GM19035 (cell line): ENCODE data around the gene PKP1.

Experiments
- ATAC-seq: cut with Tn5 transposase; IDR thresholded peaks from one replicate; pipeline ENCODE4 v1.9.1; 2021; ENCODE audit not compliant: unreplicated experiment

Gene PKP1

DNA sequence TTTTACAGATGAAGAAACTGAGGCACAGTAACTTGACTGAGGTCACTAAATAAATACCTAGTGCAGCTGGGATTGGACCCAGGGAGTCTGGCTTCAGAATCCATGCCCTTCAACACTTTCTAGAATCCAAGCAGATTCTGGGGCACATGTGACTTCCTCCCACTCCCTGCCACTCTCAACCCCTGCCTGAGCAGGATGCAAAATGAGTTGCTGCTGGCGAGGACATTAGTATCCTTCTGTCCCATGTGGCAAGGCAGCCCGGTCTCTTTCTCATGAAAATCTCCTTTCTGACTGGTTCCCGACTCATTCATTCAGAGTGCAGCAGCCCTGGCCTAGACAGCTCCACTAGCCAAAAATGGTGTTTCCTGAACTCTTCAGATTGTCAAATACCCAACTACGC lies 65.8 kb downstream of the PKP1 start:
- no peak for ATAC-seq

DNA sequence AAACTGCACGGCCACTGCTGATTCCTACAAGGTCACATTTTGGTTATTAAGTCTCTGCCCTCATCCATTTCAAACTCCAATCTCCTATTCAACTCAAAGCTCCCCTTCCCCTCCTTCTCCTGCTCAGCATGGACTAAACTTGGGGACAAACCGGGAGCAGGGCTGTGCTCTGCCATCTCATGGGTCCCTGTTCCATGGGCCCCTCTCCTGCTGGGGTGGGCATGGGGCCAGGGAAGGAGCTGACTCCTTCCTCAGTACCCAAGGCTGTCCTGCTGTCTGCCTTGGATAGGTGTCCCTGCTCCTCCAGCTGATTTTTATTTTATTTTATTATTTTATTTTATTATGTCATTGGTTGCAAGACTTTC lies 67.0 kb downstream of the PKP1 start:
- ATAC-seq: no peak

DNA sequence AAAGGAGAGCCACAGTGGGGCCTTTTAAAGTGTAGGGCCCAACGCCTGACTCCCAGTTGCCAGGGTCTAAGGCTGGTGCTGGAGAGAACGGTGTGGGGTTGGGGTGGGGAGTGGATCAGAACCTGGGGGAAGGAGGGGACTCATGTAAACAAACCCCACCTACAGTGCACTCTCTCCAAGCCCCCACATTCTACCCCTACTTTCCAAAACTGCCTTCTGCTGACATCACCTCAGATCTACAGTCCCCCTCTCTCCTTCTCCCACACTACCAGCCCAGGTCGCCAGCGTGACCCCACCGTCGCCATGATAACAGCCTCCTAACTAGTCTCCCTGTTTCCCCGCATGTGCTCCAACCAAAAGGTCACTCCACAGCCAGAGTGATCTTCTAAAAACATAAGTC lies 67.6 kb downstream of the PKP1 start:
- no peak for ATAC-seq

DNA sequence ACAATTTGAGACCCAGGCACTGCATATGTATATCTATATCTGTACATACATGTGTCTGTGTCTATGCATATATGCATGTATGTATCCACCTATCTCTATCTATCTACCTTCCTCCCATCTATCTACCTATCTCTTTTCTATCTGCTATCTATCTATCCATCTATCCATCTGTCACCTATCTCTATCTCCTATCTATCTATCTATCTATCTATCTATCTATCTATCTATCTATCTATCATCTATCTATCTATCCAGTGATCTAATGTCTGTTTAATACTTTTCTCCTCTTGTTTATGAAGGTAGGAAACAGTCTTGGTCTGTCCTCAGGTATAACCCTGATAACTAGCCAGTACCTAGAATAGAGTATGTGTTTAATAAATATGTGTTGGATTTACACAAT lies 68.3 kb downstream of the PKP1 start:
- ATAC-seq: no peak

DNA sequence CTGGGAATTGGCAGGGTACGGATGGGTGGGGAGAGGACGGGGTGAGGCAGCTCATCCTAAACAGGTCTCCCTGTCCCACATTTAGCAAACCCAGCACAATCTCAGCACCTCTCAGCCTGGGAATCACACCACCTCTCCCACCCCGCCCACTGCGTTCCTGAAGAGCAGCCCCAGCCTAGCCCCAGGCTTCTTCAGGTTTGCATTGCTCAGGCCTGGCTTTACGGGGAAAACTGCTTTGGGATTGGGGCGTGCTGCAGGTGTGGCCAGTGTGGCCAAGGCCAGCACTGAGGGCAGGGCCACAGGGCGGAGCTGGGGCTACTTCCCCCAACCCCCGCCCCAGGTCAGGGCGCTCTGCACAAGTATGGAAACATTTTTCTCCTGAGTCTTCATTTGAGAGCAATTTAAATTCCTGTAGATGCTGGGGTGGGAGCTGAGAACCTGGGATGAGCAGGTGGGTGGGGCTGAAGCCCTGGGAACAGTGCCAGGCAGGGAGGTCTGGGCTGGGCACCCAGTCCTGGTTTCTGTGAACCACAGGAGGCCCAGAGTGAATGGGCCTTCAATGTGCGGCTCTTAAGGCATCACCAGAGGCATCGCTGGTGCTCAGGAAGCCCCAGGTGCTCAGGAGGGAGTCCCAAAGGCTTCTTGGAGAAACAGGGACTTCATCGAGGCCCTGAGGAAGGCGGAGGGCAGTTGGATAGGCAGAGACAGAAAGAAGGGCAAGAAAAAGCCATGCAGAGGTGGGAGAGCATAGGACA lies 70.1 kb downstream of the PKP1 start:
- no peak for ATAC-seq

DNA sequence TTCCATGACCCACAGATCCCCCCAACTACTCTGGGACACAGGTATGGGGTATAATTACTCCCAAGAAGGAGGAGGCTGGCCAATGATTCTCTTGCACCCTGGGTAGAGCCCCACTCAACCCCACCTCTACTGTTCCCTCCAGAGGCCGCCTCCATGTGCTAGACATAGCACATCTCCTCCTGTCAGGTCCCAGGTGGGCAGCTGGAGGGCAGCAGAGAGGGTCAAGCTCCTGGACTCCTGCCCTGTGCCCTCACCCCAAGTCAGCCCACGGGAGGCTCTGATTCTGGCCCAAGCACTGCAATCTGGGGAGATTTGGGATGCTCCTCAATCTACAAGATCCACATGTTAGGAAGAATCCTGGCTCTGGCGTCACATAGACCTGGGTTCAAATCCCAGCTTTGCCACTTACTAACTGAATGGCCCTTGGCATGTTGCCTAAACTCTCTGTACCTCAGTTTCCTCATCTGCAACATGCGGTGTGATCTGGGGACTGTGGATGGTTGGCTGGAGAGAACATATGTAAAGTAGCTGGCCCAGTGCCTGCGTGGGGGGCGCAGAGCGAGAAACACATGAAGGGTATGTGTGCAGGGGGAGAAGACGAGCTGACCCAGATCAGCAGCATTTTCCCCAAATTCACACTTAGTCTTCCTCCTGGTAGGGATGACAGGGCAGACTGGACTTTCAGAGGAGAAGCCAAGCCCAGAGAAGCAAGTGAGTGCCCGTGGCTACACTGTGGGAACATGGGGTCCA lies 71.0 kb downstream of the PKP1 start:
- no peak for ATAC-seq

DNA sequence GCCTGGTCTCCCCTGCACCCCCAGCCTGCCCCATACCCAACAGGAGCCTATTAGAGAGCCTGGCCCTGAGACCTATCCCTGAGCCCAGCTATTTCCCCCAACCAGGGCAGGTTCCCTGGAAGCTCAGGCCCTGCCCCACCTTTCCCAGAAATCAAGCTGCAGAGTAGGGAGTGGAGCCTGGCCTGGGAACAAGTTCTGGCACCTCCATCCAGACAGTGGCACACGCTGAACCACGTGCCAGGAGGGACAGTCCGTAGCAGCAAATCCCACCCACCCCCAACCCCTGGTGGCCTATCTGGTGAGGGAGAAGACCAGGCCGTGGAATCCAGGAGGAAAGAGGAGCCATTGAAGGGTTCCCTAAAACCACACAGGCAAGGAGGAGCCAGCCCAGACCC lies 71.6 kb downstream of the PKP1 start:
- no peak for ATAC-seq

DNA sequence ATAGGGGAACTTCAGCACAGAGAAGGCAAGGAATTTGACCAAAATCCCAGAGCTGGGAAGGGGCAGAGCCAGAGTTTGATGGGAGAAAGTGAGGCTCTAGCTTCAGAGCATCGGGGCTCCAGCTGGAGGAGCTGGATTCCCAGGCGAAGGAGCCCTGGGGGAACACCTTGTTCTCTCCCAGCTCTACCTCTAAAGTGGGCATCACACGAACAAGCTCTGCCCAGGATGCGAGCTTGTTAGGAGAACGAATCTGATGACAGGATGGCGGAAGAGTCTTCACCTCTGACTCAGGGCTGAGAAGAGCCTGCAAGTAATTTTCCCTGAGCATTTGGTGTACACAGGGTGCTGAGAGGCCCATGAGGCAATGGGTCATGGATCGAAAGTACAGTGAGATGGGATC lies 72.2 kb downstream of the PKP1 start:
- ATAC-seq: no peak

DNA sequence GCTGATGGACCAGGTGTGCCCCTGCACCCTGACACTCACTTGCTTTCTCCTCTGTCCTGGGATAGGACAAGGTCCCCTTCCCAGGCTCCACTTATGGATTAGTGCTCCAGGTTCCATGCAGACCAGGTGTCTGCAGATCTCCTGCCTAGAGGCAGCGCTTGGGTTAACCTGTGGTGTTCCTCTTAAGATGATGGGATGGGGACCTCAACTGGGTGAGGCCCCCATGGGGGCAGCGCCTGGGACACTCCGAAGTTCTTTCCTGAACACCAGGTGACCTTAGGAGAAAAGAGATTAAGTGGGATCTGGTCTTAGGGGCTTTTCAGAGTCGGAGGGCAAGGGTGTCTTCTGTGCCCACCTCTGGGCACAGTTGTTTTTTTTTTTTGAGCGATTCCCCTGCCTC lies 72.9 kb downstream of the PKP1 start:
- no peak for ATAC-seq

DNA sequence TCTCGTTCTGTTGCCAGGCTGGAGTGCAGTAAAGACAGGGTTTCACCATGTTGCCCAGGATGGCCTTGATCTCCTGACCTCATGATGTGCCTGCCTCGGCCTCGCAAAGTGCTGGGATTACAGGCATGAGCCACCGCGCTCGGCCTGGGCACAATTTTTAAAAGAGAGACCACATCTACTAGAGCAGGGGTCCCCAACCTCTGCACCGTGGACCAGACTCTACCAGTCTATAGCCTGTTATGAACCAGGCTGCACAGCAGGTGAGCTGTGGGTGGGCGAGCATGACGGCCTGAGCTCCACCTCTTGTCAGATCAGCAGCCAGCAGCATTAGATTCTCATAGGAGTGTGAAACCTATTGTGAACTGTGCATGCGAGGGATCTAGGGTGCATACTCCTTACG lies 73.4 kb downstream of the PKP1 start:
- no peak for ATAC-seq

DNA sequence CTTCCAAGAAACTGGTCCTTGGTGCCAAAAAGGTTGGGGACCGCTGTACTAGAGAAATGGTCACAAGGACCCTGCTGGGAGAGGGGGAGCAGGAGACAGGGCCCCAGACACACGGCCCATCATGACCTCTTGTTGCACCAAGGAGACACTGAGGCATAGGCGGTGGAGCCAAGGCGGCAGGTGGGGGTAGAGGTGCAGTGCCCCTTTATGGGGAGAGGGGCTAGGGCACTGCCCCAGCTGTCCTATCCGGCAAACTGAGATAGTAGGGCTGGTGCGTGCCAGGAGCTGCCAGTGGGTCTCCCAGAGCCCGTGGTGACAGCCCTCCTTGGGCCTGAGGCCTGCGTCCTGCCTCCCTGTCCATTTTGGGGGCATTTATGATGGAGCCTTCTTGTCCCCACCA lies 73.9 kb downstream of the PKP1 start:
- no peak for ATAC-seq

DNA sequence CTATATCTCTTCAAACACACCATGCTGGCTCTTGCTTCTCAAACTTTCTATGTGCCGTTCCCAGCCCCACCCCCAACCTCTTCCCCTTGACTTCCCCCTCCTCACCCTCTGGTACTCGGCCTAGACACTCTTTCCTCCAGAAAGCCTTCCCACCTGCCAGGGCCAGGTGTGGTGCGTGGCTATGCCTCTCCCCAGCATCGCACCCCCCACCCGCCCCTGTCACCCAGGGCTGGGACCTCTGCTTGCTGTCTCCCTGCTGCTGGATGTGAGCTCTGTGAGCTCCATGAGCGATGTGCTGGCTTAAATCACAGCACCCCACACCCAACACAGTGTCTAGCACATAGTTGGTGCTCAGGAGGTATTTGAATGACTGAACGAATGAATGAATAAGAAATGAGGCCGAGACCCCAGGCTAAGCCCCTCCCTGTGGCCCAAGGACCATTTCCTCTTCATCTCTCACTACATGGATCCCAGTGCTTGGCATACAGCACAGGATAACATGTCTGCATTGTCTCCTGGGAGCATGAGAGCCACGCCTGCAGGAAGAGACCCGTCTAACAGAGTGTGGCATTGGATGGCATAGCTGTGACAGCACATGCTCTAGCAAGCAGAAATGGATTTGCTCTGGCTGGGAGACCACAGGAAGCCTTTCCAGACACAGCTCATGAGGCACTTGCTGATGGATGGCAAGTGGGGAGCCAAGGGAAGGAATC lies 74.5 kb downstream of the PKP1 start:
- ATAC-seq: no peak

DNA sequence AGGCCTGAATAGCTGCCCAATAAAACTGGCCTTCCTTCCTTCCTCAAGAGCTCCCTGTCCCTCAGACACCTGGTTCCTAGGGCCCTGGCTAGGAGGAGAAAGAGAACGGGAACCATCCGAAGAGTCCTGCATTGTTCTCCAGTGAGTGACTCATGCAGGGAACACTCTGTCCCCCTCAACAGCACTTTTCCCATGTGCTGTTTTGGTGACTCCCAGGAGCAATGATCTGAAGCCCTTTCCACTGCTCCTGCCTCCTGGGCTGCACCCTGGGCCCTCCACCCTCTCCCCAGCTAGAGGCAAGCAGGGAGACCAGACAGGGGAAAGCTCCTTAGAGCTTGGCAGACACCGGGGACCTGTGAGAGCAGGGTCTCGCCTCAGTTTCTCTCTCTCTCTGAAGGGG lies 75.3 kb downstream of the PKP1 start:
- ATAC-seq: no peak

DNA sequence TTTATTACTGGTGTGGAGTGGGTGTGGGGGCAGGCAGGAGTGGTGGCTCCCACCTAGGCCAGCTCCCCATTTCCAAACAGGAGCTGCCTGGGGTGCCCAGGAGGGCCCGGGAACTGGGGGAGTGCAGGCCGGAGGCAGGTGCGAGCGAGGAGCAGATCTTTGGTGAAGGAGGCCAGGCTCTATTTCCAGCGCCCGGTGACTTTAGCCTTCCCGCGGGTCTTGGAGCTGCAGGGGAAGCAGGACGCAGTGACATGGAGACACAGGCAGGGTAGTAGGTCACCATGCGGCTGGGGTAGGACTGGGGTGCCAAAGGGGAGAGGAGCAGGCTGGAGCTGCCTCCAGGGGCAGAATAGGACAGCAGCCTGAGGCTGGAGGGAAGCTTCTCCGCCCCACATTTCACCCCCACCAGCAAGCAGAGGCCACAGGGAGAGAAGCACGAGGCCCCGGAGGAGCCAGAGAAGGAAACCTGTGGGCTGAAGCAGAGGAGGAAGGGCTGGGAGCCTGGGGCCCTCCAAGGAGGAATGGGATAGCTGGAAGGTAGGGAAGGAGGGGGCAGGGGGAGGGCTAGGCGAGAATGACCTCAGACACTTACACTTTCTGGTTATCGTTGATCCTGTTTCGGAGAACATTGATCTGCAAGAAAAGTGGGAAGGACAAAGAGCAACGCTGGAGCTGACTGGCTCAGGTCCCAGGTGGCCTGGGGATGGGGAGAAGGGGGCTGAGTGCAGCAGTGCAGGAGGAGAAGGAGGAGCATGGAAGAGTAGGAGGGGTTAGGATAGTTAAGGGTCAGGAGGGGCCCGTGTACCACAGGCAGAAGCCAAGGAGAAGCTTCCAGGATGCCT lies 75.9 kb downstream of the PKP1 start:
- ATAC-seq: no peak

DNA sequence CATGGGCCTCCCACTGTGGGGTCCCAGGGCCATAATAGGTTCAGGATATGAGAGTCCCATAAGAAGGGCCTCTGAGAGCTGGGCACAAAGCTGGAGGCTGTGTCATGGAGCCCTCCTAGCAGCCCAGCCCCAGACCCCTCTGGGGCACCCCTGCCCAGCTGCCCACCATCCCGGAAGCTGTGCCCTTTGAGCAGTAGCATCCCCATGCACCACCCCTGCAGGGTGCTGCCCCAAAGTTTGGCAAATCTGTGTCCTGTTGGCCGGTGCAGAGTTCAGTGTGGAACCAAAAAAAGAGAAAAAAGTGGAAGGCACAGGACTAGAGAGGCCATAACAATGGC lies 76.5 kb downstream of the PKP1 start:
- ATAC-seq: no peak

DNA sequence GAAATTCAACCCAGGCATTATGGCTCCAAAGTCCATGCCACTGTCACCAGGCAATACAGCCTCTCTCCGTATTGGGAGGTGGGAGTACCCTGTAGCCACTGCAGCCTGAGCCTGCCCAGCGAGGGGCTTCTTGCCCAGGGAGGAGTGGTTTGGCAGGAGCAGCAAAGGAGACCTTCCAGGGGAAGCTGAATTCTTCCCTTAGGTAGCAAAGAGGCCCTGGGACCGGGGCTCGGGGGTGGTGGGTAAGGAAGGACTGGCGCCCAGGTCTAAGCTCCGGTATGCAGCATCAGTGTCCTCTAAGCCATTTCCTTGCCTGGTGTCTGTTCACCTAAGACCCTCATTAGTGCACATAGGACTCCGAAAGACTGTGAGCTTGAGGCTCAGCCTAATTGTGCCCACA lies 77.2 kb downstream of the PKP1 start:
- no peak for ATAC-seq

DNA sequence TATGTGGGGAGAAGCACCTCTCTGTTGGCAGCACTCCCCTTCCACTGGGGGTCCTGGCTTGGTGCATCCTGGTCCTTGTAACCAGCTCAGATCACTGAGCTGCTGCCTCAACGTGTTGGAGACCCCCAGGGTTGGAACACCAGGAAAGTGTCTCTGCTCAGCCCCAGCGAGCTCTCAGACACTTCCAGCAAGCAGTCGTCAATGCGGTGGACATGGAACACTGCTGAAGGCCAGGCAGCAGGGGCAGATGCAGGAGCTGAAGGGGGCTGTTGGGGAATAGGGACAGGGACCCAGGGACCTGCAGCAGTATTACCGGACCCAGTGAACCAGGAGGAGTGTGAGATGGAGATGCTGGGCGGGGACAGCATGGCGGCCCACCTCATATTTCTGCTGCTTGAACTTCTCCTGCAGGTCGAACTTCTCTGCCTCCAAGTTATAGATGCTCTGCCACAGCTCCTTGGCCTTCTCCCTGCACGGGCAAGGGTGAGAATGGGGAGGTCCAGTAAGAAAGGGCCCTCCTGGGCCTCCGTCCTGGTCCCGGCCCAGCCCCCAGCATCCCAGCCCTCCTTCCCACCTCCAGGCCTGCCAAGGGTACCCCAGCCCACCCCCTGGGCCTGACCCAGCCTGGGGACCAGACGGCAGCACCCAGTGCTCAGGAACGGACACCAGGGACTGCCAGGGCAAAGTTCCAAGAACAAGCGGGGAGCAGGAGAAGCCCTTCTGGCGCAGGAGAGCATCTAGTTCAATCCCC lies 77.8 kb downstream of the PKP1 start:
- ATAC-seq: no peak

DNA sequence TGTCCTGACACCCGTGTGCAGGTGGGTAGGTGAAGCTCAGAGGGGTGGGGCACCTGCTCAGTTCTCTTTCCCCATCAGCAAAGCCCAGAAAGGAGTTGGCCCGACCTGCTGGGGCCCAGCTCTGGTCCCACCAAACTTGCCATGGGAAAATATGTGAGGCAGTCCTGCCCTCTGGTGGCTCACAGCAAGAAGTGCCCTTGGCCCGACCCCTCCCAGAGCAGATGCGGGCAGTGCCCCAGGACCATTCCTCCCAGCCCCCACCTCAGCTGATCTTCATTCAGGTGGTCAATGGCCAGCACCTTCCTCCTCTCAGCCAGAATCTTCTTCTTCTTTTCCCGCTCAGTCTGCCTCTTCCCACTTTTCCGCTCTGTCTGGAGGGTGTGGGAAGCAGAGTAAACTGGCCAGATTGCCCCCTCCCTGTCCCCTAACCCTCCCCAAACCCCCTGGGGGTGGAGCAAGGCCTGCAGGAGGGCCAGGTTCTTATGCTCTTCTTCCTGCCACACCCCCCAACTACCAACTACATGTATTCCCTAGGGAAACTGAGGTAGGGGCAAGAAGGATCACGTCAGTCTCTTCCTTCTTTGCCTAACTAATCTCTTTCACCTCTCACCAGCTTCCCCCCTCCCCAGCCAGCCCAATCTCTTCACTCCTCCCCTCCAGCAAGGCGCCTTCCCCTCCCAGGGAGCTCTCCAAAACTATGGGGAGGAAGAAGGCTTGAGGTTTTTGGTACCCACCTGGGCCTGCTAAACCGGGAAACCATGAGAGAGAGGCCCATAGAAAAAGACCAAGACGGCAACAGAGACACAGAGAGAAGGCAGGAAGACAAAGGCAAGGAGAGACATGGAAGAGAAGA lies 78.6 kb downstream of the PKP1 start:
- no peak for ATAC-seq

DNA sequence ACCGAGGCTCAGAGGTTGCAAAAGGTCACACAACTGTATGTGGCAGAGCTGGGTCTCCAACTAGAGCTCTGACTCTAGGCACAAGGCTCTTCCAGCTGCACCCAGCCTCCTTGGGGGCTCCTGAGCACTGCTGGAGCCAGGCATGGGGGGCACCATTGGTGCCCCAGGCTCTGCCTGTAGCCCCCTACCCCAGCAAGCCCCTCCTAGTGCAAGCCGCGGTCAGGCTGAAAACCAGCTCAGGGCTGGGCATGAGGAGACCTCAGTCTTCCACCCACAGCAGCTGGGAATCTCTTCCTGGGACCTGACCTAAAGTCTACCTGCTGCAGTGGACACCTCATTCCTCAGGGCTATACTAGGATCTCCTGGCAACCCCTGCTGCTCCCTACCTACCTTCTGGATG lies 79.6 kb downstream of the PKP1 start:
- no peak for ATAC-seq

DNA sequence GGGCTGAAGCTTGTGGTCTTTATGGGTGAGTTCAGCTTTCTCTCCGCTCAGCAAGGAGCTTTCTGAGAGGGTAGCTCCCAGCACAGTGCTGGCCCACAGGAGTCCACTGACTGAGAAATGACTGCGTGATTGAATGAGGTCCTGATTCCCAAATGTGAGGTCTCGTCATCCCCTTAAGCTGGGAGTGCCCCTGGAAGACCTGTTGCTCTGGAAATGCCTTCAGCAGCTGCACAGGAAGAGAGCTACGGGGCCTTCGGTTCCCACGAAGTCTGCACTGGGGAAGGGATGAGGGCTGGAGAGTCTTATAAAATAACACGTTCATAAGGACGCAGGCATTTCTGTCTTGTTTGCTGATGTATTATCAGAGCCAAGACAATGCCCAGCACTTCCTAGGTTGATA lies 80.2 kb downstream of the PKP1 start:
- ATAC-seq: no peak
